ENCODE data around the gene SEMA3E.
"Not testable (repeated sequence)": the region's sequence is repeated elsewhere in the genome, so short reads cannot be mapped to it uniquely, and the experiment has no call there.

Gene SEMA3E

GRCh38 chr7:83562289-83562688, 86.7 kb downstream of the SEMA3E start:
- DNase-seq (ENCODE audit: low spot score), result no peak
- no peak for FAIRE-seq

- DNase-seq (ENCODE audit: low spot score) (no peak), FAIRE-seq (no peak)
These were observed 89.1 kb downstream of the SEMA3E start for GRCh38 chr7:83559887-83560286.

GRCh38 chr7:83552556-83552955, 96.4 kb downstream of the SEMA3E start:
- DNase-seq (ENCODE audit: low spot score); FAIRE-seq: not testable (repeated sequence)

GRCh38 chr7:83550100-83550499, 98.8 kb downstream of the SEMA3E start:
- DNase-seq (ENCODE audit: low spot score), result peak; percentile 51
- no peak for FAIRE-seq

GRCh38 chr7:83548250-83548649, 100.7 kb downstream of the SEMA3E start:
- FAIRE-seq, result no peak
- no peak for DNase-seq (ENCODE audit: low spot score)

GRCh38 chr7:83547526-83547925, 101.4 kb downstream of the SEMA3E start:
- DNase-seq (ENCODE audit: low spot score) (peak; percentile 93), FAIRE-seq (peak; percentile 97)

GRCh38 chr7:83546586-83546985, 102.4 kb downstream of the SEMA3E start:
- FAIRE-seq, result no peak
- DNase-seq (ENCODE audit: low spot score), result peak; percentile 22

- DNase-seq (ENCODE audit: low spot score), result no peak
- no peak for FAIRE-seq
These were observed 107.6 kb downstream of the SEMA3E start for GRCh38 chr7:83541187-83541960.

- FAIRE-seq, result no peak
- DNase-seq (ENCODE audit: low spot score), result no peak
These were observed 114.5 kb downstream of the SEMA3E start for GRCh38 chr7:83534488-83534887.

GRCh38 chr7:83532219-83532618, 116.7 kb downstream of the SEMA3E start:
- peak; percentile 62 for DNase-seq (ENCODE audit: low spot score)
- peak; percentile 72 for FAIRE-seq

- peak; percentile 51 for FAIRE-seq
These were observed 117.2 kb downstream of the SEMA3E start for GRCh38 chr7:83531766-83532165.

GRCh38 chr7:83528925-83529423, 120.0 kb downstream of the SEMA3E start:
- DNase-seq (ENCODE audit: low spot score) (no peak), FAIRE-seq (no peak)

More at GRCh38 chr7:83531766-83532165, 117.2 kb downstream of the SEMA3E start:
- no peak for DNase-seq (ENCODE audit: low spot score)

- peak; percentile 78 for DNase-seq (ENCODE audit: low spot score)
- peak; percentile 89 for FAIRE-seq
These were observed 124.5 kb downstream of the SEMA3E start for GRCh38 chr7:83524277-83525075.

- DNase-seq (ENCODE audit: low spot score) (no peak), FAIRE-seq (no peak)
These were observed 128.2 kb downstream of the SEMA3E start for GRCh38 chr7:83520726-83521125.

- no peak for FAIRE-seq
These were observed 129.7 kb downstream of the SEMA3E start for GRCh38 chr7:83519240-83519639.

GRCh38 chr7:83517035-83517700, 131.8 kb downstream of the SEMA3E start:
- FAIRE-seq (no peak), DNase-seq (ENCODE audit: low spot score) (no peak)

More at GRCh38 chr7:83519240-83519639, 129.7 kb downstream of the SEMA3E start:
- DNase-seq (ENCODE audit: low spot score), result no peak

GRCh38 chr7:83514977-83515376, 134.0 kb downstream of the SEMA3E start:
- DNase-seq (ENCODE audit: low spot score), result no peak
- no peak for FAIRE-seq

GRCh38 chr7:83509255-83510021, 139.5 kb downstream of the SEMA3E start:
- DNase-seq (ENCODE audit: low spot score), result no peak
- no peak for FAIRE-seq

- FAIRE-seq (no peak), DNase-seq (ENCODE audit: low spot score) (no peak)
These were observed 144.6 kb downstream of the SEMA3E start for GRCh38 chr7:83504330-83504729.

- FAIRE-seq, result no peak
- no peak for DNase-seq (ENCODE audit: low spot score)
These were observed 146.3 kb downstream of the SEMA3E start for GRCh38 chr7:83502636-83503035.

GRCh38 chr7:83494683-83495082, 154.3 kb downstream of the SEMA3E start:
- FAIRE-seq (no peak), DNase-seq (ENCODE audit: low spot score) (no peak)
